Measurements from ENCODE around the gene WDR88. TPM values are rescaled to one million over a fixed set of nuclear protein-coding genes. Genes with fewer than 3 reads are reported as not detected.
"Not testable (repeated sequence)": the region's sequence is repeated elsewhere in the genome, so short reads cannot be mapped to it uniquely, and the experiment has no call there.

Gene WDR88
- total and polyA plus RNA-seq, 2 of the 4 experiments (the other 2 are of a cell fraction), result not detected

DNA sequence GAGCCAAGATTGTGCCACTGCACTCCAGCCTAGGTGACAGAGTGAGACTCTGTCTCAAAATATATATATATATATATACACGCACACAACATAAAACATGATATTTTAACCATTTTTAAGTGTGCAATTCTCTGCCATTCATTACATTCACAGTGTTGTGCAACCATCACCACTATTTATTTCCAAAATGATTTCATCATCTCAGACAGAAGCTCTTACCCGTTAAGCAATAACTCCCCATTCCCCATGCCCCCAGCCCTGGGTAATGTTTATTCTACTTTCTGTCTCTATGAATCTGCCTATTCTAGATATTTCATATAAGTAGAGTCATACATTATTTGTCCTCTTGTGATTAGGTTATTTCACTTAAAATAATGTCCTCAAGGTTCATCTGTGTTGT lies 20.3 kb downstream of the WDR88 start:
- Histone ChIP-seq H3K9me1 (ENCODE audit: insufficient read depth, low read length) (no peaks in the 10 kb centered on the region), H3K79me1 (ENCODE audit: low read depth in 1 of 2, low read length in 2 of 2) (no peaks in the 10 kb centered on the region), H3K18ac (ENCODE audit: low read depth, low read length) (no peak overlapping the region), H2AFZ (replicated peaks; ENCODE audit: low read length, poor library complexity) (no peak overlapping the region), H3K23ac (ENCODE audit: low read depth, low read length) (no peak overlapping the region), H3K4me1 (ENCODE audit: control insufficient read depth, insufficient read depth, low read length) (peaks cover 1% of the 10 kb centered on the region; the same call in 1 of the 2 replicates), H2AK5ac (ENCODE audit: low read depth, low read length) (no peak overlapping the region), H3K27me3 (ENCODE audit: control insufficient read depth, insufficient read depth, low read length) (no peaks in the 10 kb centered on the region), H4K5ac (ENCODE audit: low read depth, low read length) (no peak overlapping the region), H2BK15ac (ENCODE audit: low read depth, low read length) (no peak overlapping the region), H3K9me3 (ENCODE audit: control insufficient read depth, insufficient read depth, low read length) (no peaks in the 10 kb centered on the region), H3K56ac (ENCODE audit: extremely low read depth, insufficient read depth, low read length) (no peak overlapping the region), H2BK120ac (ENCODE audit: low read depth, low read length) (no peak overlapping the region), H4K8ac (ENCODE audit: low read depth in 2 of 2, low read length in 2 of 2) (no peak overlapping the region), H4K91ac (ENCODE audit: insufficient read depth, low read depth, low read length) (no peak overlapping the region), H2BK5ac (ENCODE audit: low read depth, low read length, poor library complexity, severe bottlenecking) (no peak overlapping the region), H3K14ac (replicated peaks; ENCODE audit: low read depth, low read length) (no peak overlapping the region), H3K9ac (ENCODE audit: low read depth, low read length) (no peak overlapping the region), H2BK20ac (ENCODE audit: low read depth, low read length) (no peak overlapping the region), H3K36me3 (ENCODE audit: control insufficient read depth, insufficient read depth, low read length) (no peaks in the 10 kb centered on the region), H2AK9ac (replicated peaks; ENCODE audit: low read depth, low read length, poor library complexity) (no peak overlapping the region), H3K27ac (ENCODE audit: insufficient read depth, low read length) (no peak overlapping the region), H3K4me3 (ENCODE audit: insufficient read depth, low read depth, low read length) (no peak overlapping the region), H4K20me1 (ENCODE audit: insufficient read depth, low read length) (no peaks in the 10 kb centered on the region), H3K4me2 (ENCODE audit: low read depth, low read length) (0 out of 2 replicates have a peak overlapping the region, but pooled peaks have one; percentile 27), H3K4ac (ENCODE audit: low read depth, low read length) (no peak overlapping the region)
- ChIA-PET POLR2A (ENCODE audit: unreplicated experiment) (interaction anchor here (0.6 kb wide), 1 partner anchor 634 kb away, joined by 8 read pairs; no protein-coding TSS in a partner anchor), CTCF (interaction anchor here (0.6 kb wide), 2 partner anchors 32 to 33 kb away, joined by 3 to 4 read pairs; no protein-coding TSS in a partner anchor)
- in situ Hi-C loops (cut with MboI; ENCODE audit: low sequenced_read_pairs) (no loop called here), dilution Hi-C loops (cut with HindIII; ENCODE audit: low sequenced_read_pairs, unreplicated experiment) (no loop called here), intact Hi-C loops (cut with micrococcal nuclease) (no loop called here)
- DNase-seq, result peak; percentile 50
- TF ChIP-seq MAZ (IDR thresholded peaks at IDR 0.05; ENCODE audit: borderline replicate concordance, low read depth, low read length) (peak; percentile 47; the same call in 1 of the 2 replicates), RCOR1 (IDR thresholded peaks at IDR 0.05; ENCODE audit: insufficient replicate concordance, low read length) (no peak), CEBPB (IDR thresholded peaks at IDR 0.05; ENCODE audit: low read depth, low read length) (peak; percentile 95)
- ATAC-seq (ENCODE audit: low read depth), result peak; percentile 44
- no TSS peak for BruUV-seq (replicated peaks)
- WGBS, 2 experiments (ENCODE audit: extremely low coverage in 2 of 2, insufficient read length in 1 of 2), result no CpG with 5 or more reads among the region's 2 CpGs

DNA sequence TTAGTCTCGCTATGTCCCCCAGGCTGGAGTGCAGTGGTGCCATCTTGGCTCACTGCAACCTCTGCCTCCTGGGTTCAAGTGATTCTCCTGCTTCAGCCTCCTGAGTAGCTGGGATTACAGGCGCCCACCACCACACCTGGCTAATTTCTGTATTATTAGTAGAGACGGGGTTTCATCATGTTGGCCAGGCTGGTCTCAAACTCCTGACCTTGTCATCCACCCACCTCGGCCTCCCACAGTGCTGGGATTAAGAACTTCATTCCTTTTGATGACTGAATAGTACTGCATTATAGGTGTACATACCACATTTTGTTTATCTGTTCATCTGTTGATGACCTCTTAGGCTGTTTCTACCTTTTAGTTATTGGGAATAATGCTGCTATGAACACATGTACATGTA lies 20.7 kb downstream of the WDR88 start:
- no CpG with 5 or more reads among the region's 4 CpGs for WGBS, 2 experiments (ENCODE audit: extremely low coverage in 2 of 2, insufficient read length in 1 of 2)
- intact Hi-C loops (cut with micrococcal nuclease); H3K4me3 ChIP-seq (ENCODE audit: insufficient read depth, low read depth, low read length); H2BK20ac ChIP-seq (ENCODE audit: low read depth, low read length); H2BK5ac ChIP-seq (ENCODE audit: low read depth, low read length, poor library complexity, severe bottlenecking); H3K9ac ChIP-seq (ENCODE audit: low read depth, low read length); H3K9me3 ChIP-seq (ENCODE audit: control insufficient read depth, insufficient read depth, low read length); H4K5ac ChIP-seq (ENCODE audit: low read depth, low read length); H3K18ac ChIP-seq (ENCODE audit: low read depth, low read length); H3K27me3 ChIP-seq (ENCODE audit: control insufficient read depth, insufficient read depth, low read length); BruUV-seq (replicated peaks); dilution Hi-C loops (cut with HindIII; ENCODE audit: low sequenced_read_pairs, unreplicated experiment); H3K56ac ChIP-seq (ENCODE audit: extremely low read depth, insufficient read depth, low read length); DNase-seq; H2AK5ac ChIP-seq (ENCODE audit: low read depth, low read length); ATAC-seq (ENCODE audit: low read depth); H3K14ac ChIP-seq (replicated peaks; ENCODE audit: low read depth, low read length); H4K91ac ChIP-seq (ENCODE audit: insufficient read depth, low read depth, low read length); H3K23ac ChIP-seq (ENCODE audit: low read depth, low read length); H4K8ac ChIP-seq (ENCODE audit: low read depth in 2 of 2, low read length in 2 of 2); in situ Hi-C loops (cut with MboI; ENCODE audit: low sequenced_read_pairs); H2BK120ac ChIP-seq (ENCODE audit: low read depth, low read length); H2BK15ac ChIP-seq (ENCODE audit: low read depth, low read length); H4K20me1 ChIP-seq (ENCODE audit: insufficient read depth, low read length); H3K27ac ChIP-seq (ENCODE audit: insufficient read depth, low read length); H2AK9ac ChIP-seq (replicated peaks; ENCODE audit: low read depth, low read length, poor library complexity); H3K4me1 ChIP-seq (ENCODE audit: control insufficient read depth, insufficient read depth, low read length); H3K36me3 ChIP-seq (ENCODE audit: control insufficient read depth, insufficient read depth, low read length); H3K4ac ChIP-seq (ENCODE audit: low read depth, low read length); H3K79me1 ChIP-seq (ENCODE audit: low read depth in 1 of 2, low read length in 2 of 2); H2AFZ ChIP-seq (replicated peaks; ENCODE audit: low read length, poor library complexity); H3K9me1 ChIP-seq (ENCODE audit: insufficient read depth, low read length): not testable (repeated sequence)
- POLR2A ChIA-PET (ENCODE audit: unreplicated experiment), result interaction anchor here (0.6 kb wide), 1 partner anchor 634 kb away, joined by 8 read pairs; no protein-coding TSS in a partner anchor
- 0 out of 2 replicates have a peak overlapping the region, but pooled peaks have one; percentile 27 for H3K4me2 ChIP-seq (ENCODE audit: low read depth, low read length)
- CTCF ChIA-PET, result interaction anchor here (0.6 to 0.8 kb wide), 3 partner anchors 14 to 32 kb away, joined by 3 to 6 read pairs (median 3); no protein-coding TSS in a partner anchor

Data from IMR-90 (cell line).